Erythroblast (primary cell): Measurements from ENCODE around the gene CCDC154.
"Not testable (repeated sequence)": the region's sequence is repeated elsewhere in the genome, so short reads cannot be mapped to it uniquely, and the experiment has no call there.

Source experiments
- DNase-seq, 2 experiments: peaks; one replicate each; lab custom pipeline; 2025; lab: John Stamatoyannopoulos, UW
- GATA1 ChIP-seq: IDR thresholded peaks from 2 replicates; pipeline ENCODE4 v1.6.1; 2011; ENCODE audit warnings: low read depth, mild to moderate bottlenecking, control low read depth, low read length, moderate library complexity
- POLR2A ChIP-seq: IDR thresholded peaks from 2 replicates; pipeline ENCODE4 v1.6.1; 2011; ENCODE audit warnings: mild to moderate bottlenecking, low read length

The CCDC154 gene

GRCh38 chr16:1481906-1482835 lies 37.8 kb upstream of the CCDC154 start:
- no peak for DNase-seq
- TF ChIP-seq POLR2A (no peak), GATA1 (no peak)

GRCh38 chr16:1478937-1479336 lies 34.6 kb upstream of the CCDC154 start:
- not testable (repeated sequence) for DNase-seq

- TF ChIP-seq POLR2A (no peak), GATA1 (no peak)
- no peak for DNase-seq
These were observed 32.7 kb upstream of the CCDC154 start for GRCh38 chr16:1477033-1477432.

GRCh38 chr16:1475552-1476114 lies 31.3 kb upstream of the CCDC154 start:
- no peak for DNase-seq
- TF ChIP-seq GATA1 (no peak), POLR2A (no peak)

DNA sequence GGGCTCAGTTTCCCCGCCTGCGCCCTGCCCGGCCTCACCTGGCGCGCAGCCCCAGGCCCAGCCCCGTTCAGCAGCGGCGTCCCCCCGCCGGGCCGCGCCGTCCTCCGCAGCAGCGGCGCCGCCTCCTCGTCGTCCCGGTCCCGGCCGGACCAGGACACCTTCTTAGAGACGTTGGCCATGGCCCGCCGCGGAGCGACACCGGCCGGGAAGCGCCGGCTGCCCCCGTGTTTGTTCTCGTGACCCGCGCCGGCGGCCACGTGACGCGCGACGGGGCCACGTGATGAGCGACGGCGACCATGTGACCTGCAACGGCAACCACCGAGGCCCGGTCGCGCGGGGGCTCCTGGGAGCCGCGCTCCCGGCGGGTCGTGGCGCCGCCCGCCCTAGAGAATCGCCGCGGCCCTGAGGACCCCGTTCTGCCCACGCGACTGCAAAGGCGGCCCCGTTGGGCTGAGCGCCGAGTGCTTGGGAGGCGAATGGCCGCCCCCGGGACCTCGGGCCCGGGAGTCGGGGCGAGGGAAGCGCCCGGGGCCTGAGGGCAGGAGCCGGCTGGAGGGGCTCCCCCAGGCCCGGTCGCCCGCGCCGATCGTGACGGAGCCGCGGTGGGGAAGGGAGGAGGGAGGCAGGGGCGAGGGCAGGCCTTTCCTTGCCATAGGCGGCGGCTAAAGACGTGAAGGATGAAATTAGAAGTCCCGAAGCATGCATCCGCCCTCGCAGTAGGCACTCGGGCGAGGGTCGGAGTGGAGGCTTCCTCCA lies 30.6 kb upstream of the CCDC154 start, which contains the start of gene CLCN7:
Gene CLCN7, minus strand, starts transcription at position 233 of the 756 bp plus-strand sequence. Its CDS starts 54 bp downstream, at position 179.
- no peak for TF ChIP-seq GATA1
- TF ChIP-seq POLR2A = peak; percentile 86
- peak; percentile 93 to 94 for DNase-seq

GRCh38 chr16:1474082-1474795 lies 29.9 kb upstream of the CCDC154 start:
- DNase-seq = peak; percentile 59 to 63
- no peak for TF ChIP-seq GATA1
- TF ChIP-seq POLR2A = no peak

DNA sequence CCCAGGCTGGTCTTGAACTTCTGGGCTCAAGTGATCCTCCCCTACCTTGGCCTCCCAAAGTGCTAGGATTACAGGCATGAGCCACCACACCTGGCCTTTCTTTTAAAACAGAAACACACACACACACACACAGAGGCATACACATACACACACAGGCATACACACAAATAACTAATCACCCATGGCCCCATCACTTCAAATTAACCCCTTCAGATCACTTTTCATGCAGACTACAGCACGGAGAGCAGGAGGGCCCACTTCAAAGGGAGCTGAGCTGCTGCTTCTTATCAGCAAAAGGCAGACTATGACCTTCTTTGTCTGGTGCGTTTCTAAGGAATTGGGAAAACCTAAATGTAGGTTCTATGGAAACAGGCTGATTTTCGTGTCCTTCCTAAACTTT lies 28.6 kb upstream of the CCDC154 start:
- TF ChIP-seq POLR2A (no peak), GATA1 (no peak)
- DNase-seq = peak; percentile 30 to 62

DNA sequence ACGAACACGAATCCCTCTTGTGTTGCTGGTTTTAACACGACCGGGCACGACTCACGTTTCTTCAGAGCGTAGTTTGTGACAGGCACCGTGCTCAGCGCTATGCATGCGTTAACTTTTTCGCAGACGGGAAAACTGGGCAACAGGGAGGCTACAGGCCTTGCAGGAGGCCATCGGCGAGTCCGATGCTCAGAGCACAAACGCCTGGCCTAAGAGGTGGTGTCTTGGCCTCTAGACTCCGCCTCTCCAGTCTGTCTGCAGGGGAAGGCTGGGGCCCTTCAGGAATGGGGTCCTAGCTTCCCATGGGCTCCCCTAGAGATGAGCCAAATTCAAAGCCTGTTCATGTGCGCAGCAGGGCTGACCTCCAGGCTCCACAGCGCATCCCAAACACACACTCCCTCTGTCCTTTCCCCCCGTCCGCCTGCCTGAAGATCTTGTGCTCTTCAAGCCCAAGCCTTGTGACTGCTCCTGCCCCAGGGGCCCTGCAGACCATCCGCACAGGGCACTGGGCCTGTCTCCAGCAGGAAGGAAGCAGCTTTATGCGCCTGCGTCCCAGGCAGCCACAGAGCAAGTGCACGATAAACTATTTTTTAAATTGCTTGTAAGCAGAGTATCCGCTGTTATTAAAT lies 27.3 kb upstream of the CCDC154 start:
- no peak for DNase-seq

GRCh38 chr16:1470481-1471251 lies 26.3 kb upstream of the CCDC154 start:
- TF ChIP-seq POLR2A = no peak
- no peak for TF ChIP-seq GATA1
- no peak for DNase-seq

More for the DNA sequence above, 27.3 kb upstream of the CCDC154 start:
- TF ChIP-seq GATA1 = no peak

DNA sequence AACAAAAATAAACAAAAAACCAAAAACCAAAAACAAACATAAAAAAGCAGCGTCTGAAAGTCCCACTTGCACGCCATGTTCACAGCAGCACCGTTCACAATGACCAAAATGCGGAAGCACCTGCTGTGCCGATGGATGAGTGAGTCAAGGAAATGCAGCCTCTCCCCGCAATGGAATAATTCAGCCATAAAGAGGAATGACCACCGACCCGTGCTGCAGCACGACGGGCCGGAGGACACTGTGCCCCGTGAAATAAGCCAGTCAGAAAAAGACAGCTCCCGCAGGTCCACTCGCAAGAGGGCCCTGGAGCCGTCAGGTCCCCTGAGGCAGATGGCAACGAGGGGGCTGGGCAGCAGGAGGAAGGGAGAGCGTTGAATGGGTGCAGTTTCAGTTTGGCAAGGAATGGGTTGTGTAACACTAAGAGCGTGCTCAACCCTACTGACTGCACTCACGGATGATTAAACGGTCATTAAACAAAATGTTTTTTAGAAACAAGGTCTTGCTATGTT lies 25.4 kb upstream of the CCDC154 start:
- TF ChIP-seq GATA1 (no peak), POLR2A (no peak)

DNA sequence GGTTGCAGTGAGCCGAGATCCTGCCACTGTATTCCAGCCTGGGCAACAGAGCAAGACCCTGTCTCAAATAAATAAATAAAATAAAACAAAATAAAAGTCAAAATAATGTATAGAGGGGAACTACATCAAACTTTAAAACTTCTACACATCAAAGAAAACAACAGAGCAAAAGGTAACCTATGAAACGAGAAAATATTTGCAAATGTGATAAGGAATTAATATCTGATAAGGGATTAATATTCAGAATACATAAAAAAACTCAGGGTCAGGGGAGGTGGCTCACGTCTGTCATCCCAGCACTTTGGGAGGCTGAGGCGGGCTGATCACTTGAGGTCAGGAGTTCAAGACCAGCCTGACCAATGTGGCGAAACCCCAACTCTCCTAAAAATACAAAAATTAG lies 24.8 kb upstream of the CCDC154 start:
- not testable (repeated sequence) for DNase-seq

More for the DNA sequence above, 25.4 kb upstream of the CCDC154 start:
- DNase-seq = no peak

- TF ChIP-seq POLR2A = no peak
- TF ChIP-seq GATA1 = no peak
- DNase-seq = no peak
These were observed 24.1 kb upstream of the CCDC154 start for GRCh38 chr16:1468426-1468810.
